Measurements from ENCODE around the gene RNF146.

RNF146 gene

GRCh38 chr6:127301199-127301700 is 34.6 kb downstream of the RNF146 start:
- peaks cover 36% of the 10 kb centered on the region for H3K79me2 ChIP-seq (ENCODE audit: insufficient read depth, low read length)
- TF ChIP-seq CTCF (IDR thresholded peaks at IDR 0.05; ENCODE audit: borderline replicate concordance, extremely low read depth, low read length, poor library complexity, severe bottlenecking) (no peak), EZH2 (IDR thresholded peaks at IDR 0.05; ENCODE audit: borderline replicate concordance, low read depth, low read length, severe bottlenecking) (no peak)
- H3K9ac ChIP-seq (ENCODE audit: low read depth, low read length) = no peak overlapping the region
- peaks cover 41% of the 10 kb centered on the region; the same call in 1 of the 2 replicates for H3K36me3 ChIP-seq (ENCODE audit: insufficient read depth, low read length)
- no peaks in the 10 kb centered on the region for H3K4me1 ChIP-seq (ENCODE audit: insufficient read depth, low read length)
- peaks cover 19% of the 10 kb centered on the region; the same call in 1 of the 2 replicates for H4K20me1 ChIP-seq (ENCODE audit: insufficient read depth, low read length)
- no peaks in the 10 kb centered on the region for H3K9me3 ChIP-seq (ENCODE audit: insufficient read depth, low read length, severe bottlenecking)
- H3K4me3 ChIP-seq (ENCODE audit: low read depth in 1 of 2, low read length in 2 of 2) = no peak overlapping the region
- no peak overlapping the region for H2AFZ ChIP-seq (ENCODE audit: low read depth, low read length)
- no peak overlapping the region for H3K27ac ChIP-seq (ENCODE audit: low read length)
- no peak for ATAC-seq (ENCODE audit: insufficient read depth, low read depth)
- H3K27me3 ChIP-seq (ENCODE audit: insufficient read depth, low read length, poor library complexity) = no peaks in the 10 kb centered on the region
- no peak for DNase-seq
- H3K4me2 ChIP-seq (ENCODE audit: insufficient read depth, low read length) = no peak overlapping the region

DNA sequence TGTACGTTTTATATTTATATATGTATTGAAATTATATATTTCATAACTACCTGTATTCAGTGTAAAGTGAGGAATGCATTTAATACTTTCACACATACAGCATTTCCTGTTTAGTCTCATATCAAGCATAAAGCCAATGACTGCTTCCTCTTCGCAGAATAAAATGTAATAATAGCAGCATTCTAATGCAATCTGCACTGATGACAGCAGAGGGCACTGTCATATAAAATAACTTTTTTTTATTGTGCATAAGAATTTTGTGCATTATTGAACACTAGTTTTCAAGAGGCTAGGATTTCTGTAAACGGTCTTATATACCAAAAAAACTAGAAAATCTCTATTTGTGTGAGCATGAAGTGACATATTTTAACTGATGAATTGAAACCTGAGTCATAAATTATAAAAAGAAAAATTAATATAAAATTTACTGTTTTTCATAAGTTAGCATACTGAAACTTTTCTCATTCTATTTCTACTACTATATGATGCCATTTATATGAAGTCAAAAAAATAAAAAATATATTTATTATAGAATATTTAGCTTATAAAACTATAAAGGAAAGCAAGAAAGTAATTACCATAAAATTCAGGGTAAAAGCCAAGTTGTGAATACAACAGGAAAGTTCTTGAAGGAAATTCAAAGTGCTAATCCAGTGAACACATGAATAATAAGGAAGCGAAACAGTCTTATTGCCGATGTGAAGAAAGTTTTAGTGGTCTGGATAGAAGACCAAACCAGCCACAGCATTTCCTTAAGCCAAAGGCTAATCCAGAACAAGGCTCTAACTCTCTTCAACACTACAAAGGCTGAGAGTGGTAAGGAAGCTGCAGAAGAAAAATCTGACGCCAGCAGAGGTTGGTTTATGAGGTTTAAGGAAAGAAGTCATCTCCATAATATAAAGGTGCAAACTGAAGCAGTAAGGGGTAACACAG is 36.3 kb downstream of the RNF146 start:
- peaks cover 47% of the 10 kb centered on the region for H3K79me2 ChIP-seq (ENCODE audit: insufficient read depth, low read length)
- no peak overlapping the region for H3K9ac ChIP-seq (ENCODE audit: low read depth, low read length)
- H3K4me1 ChIP-seq (ENCODE audit: insufficient read depth, low read length) = no peaks in the 10 kb centered on the region
- no peaks in the 10 kb centered on the region for H3K27me3 ChIP-seq (ENCODE audit: insufficient read depth, low read length, poor library complexity)
- no peak overlapping the region for H3K27ac ChIP-seq (ENCODE audit: low read length)
- H2AFZ ChIP-seq (ENCODE audit: low read depth, low read length) = no peak overlapping the region
- H3K36me3 ChIP-seq (ENCODE audit: insufficient read depth, low read length) = peaks cover 33% of the 10 kb centered on the region; the same call in 1 of the 2 replicates
- ATAC-seq (ENCODE audit: insufficient read depth, low read depth) = peak; percentile 66; the same call in 2 of the 3 replicates
- peak; percentile 28 for DNase-seq
- no peak overlapping the region for H3K4me2 ChIP-seq (ENCODE audit: insufficient read depth, low read length)
- H3K9me3 ChIP-seq (ENCODE audit: insufficient read depth, low read length, severe bottlenecking) = no peaks in the 10 kb centered on the region
- no peak overlapping the region for H3K4me3 ChIP-seq (ENCODE audit: low read depth in 1 of 2, low read length in 2 of 2)
- peaks cover 21% of the 10 kb centered on the region; the same call in 1 of the 2 replicates for H4K20me1 ChIP-seq (ENCODE audit: insufficient read depth, low read length)
- TF ChIP-seq EZH2 (IDR thresholded peaks at IDR 0.05; ENCODE audit: borderline replicate concordance, low read depth, low read length, severe bottlenecking) (no peak), CTCF (IDR thresholded peaks at IDR 0.05; ENCODE audit: borderline replicate concordance, extremely low read depth, low read length, poor library complexity, severe bottlenecking) (peak; percentile 77)

GRCh38 chr6:127303917-127304316 is 37.3 kb downstream of the RNF146 start:
- Histone ChIP-seq H3K4me3 (ENCODE audit: low read depth in 1 of 2, low read length in 2 of 2) (no peak overlapping the region), H3K79me2 (ENCODE audit: insufficient read depth, low read length) (peaks cover 53% of the 10 kb centered on the region), H3K9ac (ENCODE audit: low read depth, low read length) (no peak overlapping the region), H3K9me3 (ENCODE audit: insufficient read depth, low read length, severe bottlenecking) (no peaks in the 10 kb centered on the region), H3K4me2 (ENCODE audit: insufficient read depth, low read length) (no peak overlapping the region), H3K4me1 (ENCODE audit: insufficient read depth, low read length) (no peaks in the 10 kb centered on the region), H2AFZ (ENCODE audit: low read depth, low read length) (no peak overlapping the region), H4K20me1 (ENCODE audit: insufficient read depth, low read length) (peaks cover 21% of the 10 kb centered on the region; the same call in 1 of the 2 replicates), H3K27ac (ENCODE audit: low read length) (no peak overlapping the region), H3K27me3 (ENCODE audit: insufficient read depth, low read length, poor library complexity) (no peaks in the 10 kb centered on the region), H3K36me3 (ENCODE audit: insufficient read depth, low read length) (peaks cover 26% of the 10 kb centered on the region; the same call in 1 of the 2 replicates)
- ATAC-seq (ENCODE audit: insufficient read depth, low read depth) (no peak), DNase-seq (no peak)
- TF ChIP-seq CTCF (IDR thresholded peaks at IDR 0.05; ENCODE audit: borderline replicate concordance, extremely low read depth, low read length, poor library complexity, severe bottlenecking) (no peak), EZH2 (IDR thresholded peaks at IDR 0.05; ENCODE audit: borderline replicate concordance, low read depth, low read length, severe bottlenecking) (no peak)

All from DND-41 (cell line).